ENCODE data around the gene THEMIS.

GRCh38 chr6:127695108-127695507, 205.8 kb downstream of the THEMIS start:
- TF ChIP-seq CTCF (IDR thresholded peaks at IDR 0.05; ENCODE audit: low read length) (no peak), EZH2 (IDR thresholded peaks at IDR 0.05; ENCODE audit: borderline replicate concordance, low read length) (no peak)

Data from OCI-LY1 (cell line).